Breast epithelium (tissue), 4 donors: ENCODE data around the gene CDH5. TPM values are rescaled to one million over a fixed set of nuclear protein-coding genes. Genes with fewer than 3 reads are reported as not detected.

Experiments used
- DNase-seq, 2 donors: peaks; one replicate each; pipeline ENCODE4 v3.0.0-alpha.2; 2019; ENCODE audit warnings: low spot score in 2 of 2
- H3K27ac ChIP-seq, 2 donors: fragments of 200-600 bp; sonication (generic) in 1 of 2; one replicate each; pipeline ENCODE4 v1.5.1; 2016 to 2019; ENCODE audit warnings: mild to moderate bottlenecking in 1 of 2
- H3K27me3 ChIP-seq, 2 donors: fragments of 200-600 bp; sonication (generic) in 1 of 2; one replicate each; pipeline versions ENCODE4 v1.5.1 to v1.6.0; 2017 to 2019; ENCODE audit warnings: control low read depth in 1 of 2, mild to moderate bottlenecking in 1 of 2
- H3K36me3 ChIP-seq: fragments of 200-600 bp; one replicate; pipeline ENCODE4 v1.5.1; 2019
- H3K4me1 ChIP-seq, 2 donors: fragments of 200-600 bp; sonication (generic); one replicate each; pipeline ENCODE4 v1.5.1; 2016 to 2019; ENCODE audit warnings: control low read depth in 1 of 2
- H3K4me3 ChIP-seq, 3 donors: fragments of 200-600 bp; sonication (generic); 1 replicate in 2 of 3; 2 replicates in 1 of 3; pipeline ENCODE4 v1.5.1; 2016 to 2019; ENCODE audit warnings: mild to moderate bottlenecking in 3 of 3, moderate library complexity in 2 of 3
- H3K9me3 ChIP-seq, 2 donors: fragments of 200-600 bp; sonication (generic) in 1 of 2; one replicate each; pipeline ENCODE4 v1.5.1; 2016 to 2019; ENCODE audit warnings: control low read depth in 1 of 2
- POLR2A ChIP-seq: fragments of 450-650 bp; IDR thresholded peaks from one replicate; pipeline ENCODE4 v1.6.1; 2016; ENCODE audit warnings: antibody characterized with exemption, mild to moderate bottlenecking, moderate library complexity
- POLR2AphosphoS5 ChIP-seq, 3 donors: sonication (generic); formaldehyde crosslinking; IDR thresholded peaks; one replicate each; pipeline ENCODE4 v1.6.1; 2017; ENCODE audit warnings: antibody characterized with exemption in 3 of 3
- intact Hi-C: fragments of 100-400 bp; cut with DNase I; formaldehyde crosslinking; loops from one replicate; pipeline ENCODE4 v1.15.1; 2023; ENCODE audit warnings: low total_unique reads
- total RNA-seq, 3 donors: library from RNA; depleted of rRNA; stranded (reverse); fragments of >200 nt; gene quantifications; one replicate each; pipeline ENCODE4 v1.1.0, GENCODE V29; 2016
- TF ChIP-seq, protein P1 (sequence below), 3 donors: fragments of 450-650 bp; IDR thresholded peaks; one replicate each; pipeline ENCODE4 v1.5.1; 2016 to 2017; ENCODE audit warnings: antibody characterized with exemption in 3 of 3, mild to moderate bottlenecking in 3 of 3, moderate library complexity in 3 of 3

Gene CDH5
- total RNA-seq, 3 donors from 2014 or later = 19.2 to 52.8 (median 45.1) TPM

DNA sequence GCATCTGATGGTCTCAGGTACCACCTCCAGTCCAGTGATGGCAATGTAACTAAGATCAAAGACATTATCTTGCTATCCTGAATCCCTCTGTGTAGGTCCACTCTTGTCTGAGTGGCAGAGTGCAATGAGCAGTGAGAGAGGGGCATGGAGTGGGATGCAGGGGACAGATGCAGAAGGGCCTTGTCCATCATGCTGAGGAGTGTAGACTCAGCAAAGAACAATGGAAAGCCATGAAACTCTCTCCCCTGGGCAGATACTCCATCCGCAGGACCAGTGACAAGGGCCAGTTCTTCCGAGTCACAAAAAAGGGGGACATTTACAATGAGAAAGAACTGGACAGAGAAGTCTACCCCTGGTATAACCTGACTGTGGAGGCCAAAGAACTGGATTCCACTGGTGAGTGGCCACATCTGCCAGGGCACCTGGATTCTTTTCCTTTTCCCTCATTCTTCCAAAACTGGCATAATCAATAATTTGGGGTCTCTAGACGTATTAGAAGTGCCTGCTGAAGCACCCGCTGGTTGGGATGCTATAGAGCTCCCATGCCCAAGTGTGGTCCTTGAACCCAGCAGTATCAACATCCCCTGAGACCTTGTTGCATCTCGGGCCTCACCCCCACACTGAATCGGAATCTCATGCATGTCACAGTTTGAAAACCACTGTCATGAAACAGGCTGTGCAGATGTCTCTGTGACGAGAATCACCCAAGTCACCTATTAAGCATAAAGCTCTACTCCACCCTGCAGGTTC is 29.5 kb downstream of the CDH5 start:
- H3K4me3 ChIP-seq = no peak overlapping the region
- DNase-seq = no peak
- no peaks in the 10 kb centered on the region for H3K4me1 ChIP-seq
- TF ChIP-seq POLR2AphosphoS5 (IDR thresholded peaks at IDR 0.05) (no peak), POLR2A (no peak)
- TF ChIP-seq, protein P1, sequence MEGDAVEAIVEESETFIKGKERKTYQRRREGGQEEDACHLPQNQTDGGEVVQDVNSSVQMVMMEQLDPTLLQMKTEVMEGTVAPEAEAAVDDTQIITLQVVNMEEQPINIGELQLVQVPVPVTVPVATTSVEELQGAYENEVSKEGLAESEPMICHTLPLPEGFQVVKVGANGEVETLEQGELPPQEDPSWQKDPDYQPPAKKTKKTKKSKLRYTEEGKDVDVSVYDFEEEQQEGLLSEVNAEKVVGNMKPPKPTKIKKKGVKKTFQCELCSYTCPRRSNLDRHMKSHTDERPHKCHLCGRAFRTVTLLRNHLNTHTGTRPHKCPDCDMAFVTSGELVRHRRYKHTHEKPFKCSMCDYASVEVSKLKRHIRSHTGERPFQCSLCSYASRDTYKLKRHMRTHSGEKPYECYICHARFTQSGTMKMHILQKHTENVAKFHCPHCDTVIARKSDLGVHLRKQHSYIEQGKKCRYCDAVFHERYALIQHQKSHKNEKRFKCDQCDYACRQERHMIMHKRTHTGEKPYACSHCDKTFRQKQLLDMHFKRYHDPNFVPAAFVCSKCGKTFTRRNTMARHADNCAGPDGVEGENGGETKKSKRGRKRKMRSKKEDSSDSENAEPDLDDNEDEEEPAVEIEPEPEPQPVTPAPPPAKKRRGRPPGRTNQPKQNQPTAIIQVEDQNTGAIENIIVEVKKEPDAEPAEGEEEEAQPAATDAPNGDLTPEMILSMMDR (IDR thresholded peaks at IDR 0.05) = no peak
- H3K27ac ChIP-seq = no peak overlapping the region
- no peaks in the 10 kb centered on the region for H3K36me3 ChIP-seq
- peaks cover 0 to 2% of the 10 kb centered on the region in 2 donors for H3K27me3 ChIP-seq
- no peaks in the 10 kb centered on the region for H3K9me3 ChIP-seq
- intact Hi-C loops = no loop called here

- TF ChIP-seq POLR2A (no peak), POLR2AphosphoS5 (IDR thresholded peaks at IDR 0.05) (no peak)
- TF ChIP-seq, protein P1 (IDR thresholded peaks at IDR 0.05) = no peak
- H3K9me3 ChIP-seq = no peaks in the 10 kb centered on the region
- H3K27me3 ChIP-seq = peaks cover 0 to 2% of the 10 kb centered on the region in 2 donors
- no peaks in the 10 kb centered on the region for H3K36me3 ChIP-seq
- no peak for DNase-seq
- H3K4me1 ChIP-seq = no peaks in the 10 kb centered on the region
- no peak overlapping the region for H3K27ac ChIP-seq
- no peak overlapping the region for H3K4me3 ChIP-seq
- intact Hi-C loops = no loop called here
These were observed 31.4 kb downstream of the CDH5 start for GRCh38 chr16:66397736-66398433.

DNA sequence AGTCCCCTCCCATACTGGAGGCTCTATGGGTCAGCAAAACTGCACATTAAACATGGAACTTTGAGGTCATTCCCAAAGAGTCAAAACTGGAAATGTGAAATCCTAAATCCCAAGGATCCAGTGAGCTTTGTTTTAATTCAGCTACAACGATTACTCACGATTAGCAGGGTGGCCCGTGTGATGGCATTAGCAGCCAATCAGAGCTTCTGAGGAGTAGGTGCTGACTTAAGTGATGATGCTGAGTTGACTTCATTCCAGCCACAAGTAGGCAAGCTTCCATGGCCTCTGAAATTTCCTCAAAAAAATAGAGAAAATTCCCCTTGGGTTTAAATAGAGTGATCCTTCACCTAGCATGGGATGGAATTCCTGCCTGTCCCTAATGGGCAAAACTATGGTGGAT is 32.5 kb downstream of the CDH5 start:
- Histone ChIP-seq H3K27ac (no peak overlapping the region), H3K27me3 (peaks cover 0 to 2% of the 10 kb centered on the region in 2 donors), H3K9me3 (no peaks in the 10 kb centered on the region), H3K36me3 (no peaks in the 10 kb centered on the region), H3K4me1 (no peaks in the 10 kb centered on the region), H3K4me3 (no peak overlapping the region)
- DNase-seq = no peak
- intact Hi-C loops = no loop called here
- TF ChIP-seq POLR2A = no peak
- TF ChIP-seq, protein P1 (IDR thresholded peaks at IDR 0.05) = no peak
- TF ChIP-seq POLR2AphosphoS5 (IDR thresholded peaks at IDR 0.05) = no peak

DNA sequence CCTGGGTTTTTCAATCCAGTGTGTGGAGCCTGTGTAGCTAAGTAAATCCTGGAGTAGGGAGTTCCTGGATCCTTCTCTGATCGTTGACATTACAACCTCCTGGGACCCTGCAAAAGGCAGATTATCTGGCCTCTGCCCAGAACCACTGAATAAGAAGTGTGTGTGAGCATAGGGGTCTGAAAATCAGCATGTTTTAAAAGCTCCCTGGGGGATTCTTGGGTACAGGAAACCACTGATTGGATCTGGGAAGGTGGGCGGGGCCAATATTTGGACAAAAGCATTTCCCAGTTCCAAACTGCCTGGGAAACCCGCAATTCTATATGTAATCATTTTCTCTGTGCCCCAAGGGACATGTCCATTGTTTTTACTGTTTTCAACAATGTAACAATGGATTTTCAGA is 33.4 kb downstream of the CDH5 start:
- peaks cover 0 to 2% of the 10 kb centered on the region in 2 donors for H3K27me3 ChIP-seq
- no peak overlapping the region for H3K27ac ChIP-seq
- no peak for DNase-seq
- intact Hi-C loops = loop anchor here (10.0 kb wide), 1 partner anchor 465 kb away; no protein-coding TSS in a partner anchor
- no peaks in the 10 kb centered on the region for H3K9me3 ChIP-seq
- no peak overlapping the region for H3K4me3 ChIP-seq
- no peak for TF ChIP-seq POLR2AphosphoS5 (IDR thresholded peaks at IDR 0.05)
- TF ChIP-seq, protein P1 (IDR thresholded peaks at IDR 0.05) = no peak
- TF ChIP-seq POLR2A = no peak
- H3K36me3 ChIP-seq = no peaks in the 10 kb centered on the region
- H3K4me1 ChIP-seq = no peaks in the 10 kb centered on the region
